Cardiac fibroblast (primary cell): ENCODE measurements around the gene GM2A.

Experiments
- DNase-seq, 2 donors: peaks; one replicate each; pipeline versions ENCODE4 v3.0.0 to v3.0.0-alpha.2; 2010; ENCODE audit warnings: low read depth in 2 of 2
- H3K4me3 ChIP-seq, 2 donors: replicated peaks in 1 of 2; 1 replicate in 1 of 2; 2 replicates in 1 of 2; pipeline ENCODE4 v1.5.1; 2011; ENCODE audit warnings: low read depth in 2 of 2, low read length in 2 of 2, mild to moderate bottlenecking in 2 of 2, moderate library complexity in 1 of 2
- TF ChIP-seq, protein P1 (sequence below): IDR thresholded peaks from one replicate; pipeline ENCODE4 v1.5.1; 2011; ENCODE audit warnings: low read depth, mild to moderate bottlenecking, low read length, inconsistent platforms

The GM2A gene

GRCh38 chr5:151258201-151258611 lies 5.2 kb downstream of the GM2A start:
- no peak overlapping the region for H3K4me3 ChIP-seq
- TF ChIP-seq, protein P1, sequence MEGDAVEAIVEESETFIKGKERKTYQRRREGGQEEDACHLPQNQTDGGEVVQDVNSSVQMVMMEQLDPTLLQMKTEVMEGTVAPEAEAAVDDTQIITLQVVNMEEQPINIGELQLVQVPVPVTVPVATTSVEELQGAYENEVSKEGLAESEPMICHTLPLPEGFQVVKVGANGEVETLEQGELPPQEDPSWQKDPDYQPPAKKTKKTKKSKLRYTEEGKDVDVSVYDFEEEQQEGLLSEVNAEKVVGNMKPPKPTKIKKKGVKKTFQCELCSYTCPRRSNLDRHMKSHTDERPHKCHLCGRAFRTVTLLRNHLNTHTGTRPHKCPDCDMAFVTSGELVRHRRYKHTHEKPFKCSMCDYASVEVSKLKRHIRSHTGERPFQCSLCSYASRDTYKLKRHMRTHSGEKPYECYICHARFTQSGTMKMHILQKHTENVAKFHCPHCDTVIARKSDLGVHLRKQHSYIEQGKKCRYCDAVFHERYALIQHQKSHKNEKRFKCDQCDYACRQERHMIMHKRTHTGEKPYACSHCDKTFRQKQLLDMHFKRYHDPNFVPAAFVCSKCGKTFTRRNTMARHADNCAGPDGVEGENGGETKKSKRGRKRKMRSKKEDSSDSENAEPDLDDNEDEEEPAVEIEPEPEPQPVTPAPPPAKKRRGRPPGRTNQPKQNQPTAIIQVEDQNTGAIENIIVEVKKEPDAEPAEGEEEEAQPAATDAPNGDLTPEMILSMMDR: no peak
- DNase-seq: no peak

- no peak for DNase-seq
- TF ChIP-seq, protein P1: no peak
- H3K4me3 ChIP-seq: no peak overlapping the region
Observed at GRCh38 chr5:151258816-151259215, 5.8 kb downstream of the GM2A start.

GRCh38 chr5:151259931-151260330 lies 6.9 kb downstream of the GM2A start:
- no peak overlapping the region for H3K4me3 ChIP-seq
- DNase-seq: no peak
- TF ChIP-seq, protein P1: no peak

DNA sequence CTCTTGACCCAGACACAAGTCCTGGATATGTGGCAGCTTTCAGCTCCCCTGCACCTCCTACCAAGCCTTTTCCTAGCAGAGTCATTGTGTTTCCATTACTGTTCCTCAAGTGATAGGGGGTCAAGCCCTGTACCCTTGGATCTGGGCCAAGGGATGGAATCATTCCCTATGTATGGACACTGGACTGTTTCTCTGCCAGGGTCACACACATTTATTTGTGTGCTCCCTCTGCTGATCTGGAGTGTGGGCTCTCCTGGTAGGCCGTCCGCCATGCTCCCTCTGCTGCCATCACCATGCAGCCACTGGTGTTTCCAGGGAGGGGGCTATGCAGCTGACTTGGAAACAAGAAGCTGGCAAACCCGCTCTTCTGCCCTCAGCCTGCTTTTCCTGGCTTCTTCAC lies 9.5 kb downstream of the GM2A start:
- TF ChIP-seq, protein P1: no peak
- DNase-seq: no peak
- H3K4me3 ChIP-seq: no peak overlapping the region

DNA sequence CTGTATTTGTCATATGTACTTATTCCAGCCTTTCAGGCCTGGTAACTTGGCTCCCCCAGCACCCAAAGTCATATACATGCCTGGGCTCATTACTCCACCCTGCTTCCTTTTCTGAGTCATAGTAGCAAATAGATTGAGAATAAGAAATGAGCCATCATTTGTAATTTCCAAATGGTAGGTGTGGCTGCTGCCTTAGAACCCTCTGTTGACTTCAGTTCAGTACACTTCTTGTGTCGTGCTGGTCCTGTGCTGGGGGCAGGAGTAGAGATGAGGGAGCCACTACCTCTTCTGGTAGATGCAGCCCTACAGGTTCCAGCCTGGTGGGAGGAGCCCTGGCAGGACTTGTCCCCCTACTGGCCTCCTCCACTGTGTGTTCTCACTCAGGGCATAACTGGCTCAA lies 11.1 kb downstream of the GM2A start:
- TF ChIP-seq, protein P1: peak; percentile 9
- DNase-seq: peak; percentile 20 to 77
- no peak overlapping the region for H3K4me3 ChIP-seq

- TF ChIP-seq, protein P1: no peak
- no peak overlapping the region for H3K4me3 ChIP-seq
Observed at GRCh38 chr5:151267491-151268260, 14.7 kb downstream of the GM2A start.

DNA sequence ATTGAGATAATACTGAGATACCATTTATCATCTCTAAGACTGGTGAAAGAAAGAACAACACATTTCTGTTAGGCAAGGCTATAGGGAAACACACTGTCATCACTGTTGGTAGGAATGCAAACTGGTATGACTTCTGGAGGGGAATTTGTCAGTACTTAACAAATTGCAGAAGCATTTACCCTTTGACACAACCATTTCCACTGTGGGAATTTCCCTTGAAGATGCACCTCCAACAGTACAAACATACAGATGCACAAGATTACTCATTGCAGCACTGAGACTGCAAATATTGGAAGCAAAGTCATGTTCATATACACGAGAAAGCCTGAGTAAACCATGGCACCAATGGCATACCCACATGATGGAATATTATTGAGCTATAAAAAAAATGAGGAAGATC lies 17.6 kb downstream of the GM2A start:
- TF ChIP-seq, protein P1: no peak
- DNase-seq: peak in 1 of 2 donors; percentile 90
- no peak overlapping the region for H3K4me3 ChIP-seq

More at GRCh38 chr5:151267491-151268260, 14.7 kb downstream of the GM2A start:
- DNase-seq: no peak
